Activated gamma-delta T cell (primary cell): Measurements from ENCODE around the gene FHOD1.

ENCODE experiments used
- DNase-seq: peaks from one replicate; lab custom pipeline; 2025; lab: John Stamatoyannopoulos, UW

The FHOD1 gene

GRCh38 chr16:67249178-67250044 is 2.1 kb upstream of the FHOD1 start:
- no peak for DNase-seq

- DNase-seq: peak; percentile 25
Measured at GRCh38 chr16:67248401-67249177, 1.3 kb upstream of the FHOD1 start, which contains the start of gene SLC9A5. SLC9A5 (plus strand) TSS chr16:67248979; CDS start chr16:67249015, 36 bp downstream.

- DNase-seq: no peak
Measured at GRCh38 chr16:67248073-67248400, 756 bp upstream of the FHOD1 start.

- DNase-seq: no peak
Measured at GRCh38 chr16:67246756-67247191, 507 bp downstream of the FHOD1 start.

GRCh38 chr16:67246081-67246755 is 1.1 kb downstream of the FHOD1 start:
- peak; percentile 52 for DNase-seq

- no peak for DNase-seq
Measured at GRCh38 chr16:67245674-67246080, 1.6 kb downstream of the FHOD1 start.

DNA sequence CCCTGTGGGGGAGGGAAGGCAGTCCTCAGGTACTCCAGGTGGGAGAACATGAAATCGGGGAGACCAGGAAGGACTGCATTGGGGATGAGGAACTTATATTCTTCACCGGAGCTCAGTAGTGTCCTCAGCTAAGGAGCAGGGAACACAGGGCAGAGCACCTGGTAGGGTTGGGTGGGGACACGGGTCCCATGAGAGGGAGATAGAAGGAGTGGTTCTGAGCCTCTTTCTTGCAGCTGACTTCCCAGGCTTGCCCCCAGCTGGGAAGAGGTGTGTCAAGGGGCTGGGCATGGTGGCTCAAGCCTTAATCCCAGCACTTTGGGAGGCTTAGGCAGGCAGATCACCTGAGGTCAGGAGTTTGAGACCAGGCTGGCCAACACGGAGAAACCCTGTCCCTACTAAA is 2.1 kb downstream of the FHOD1 start:
- no peak for DNase-seq

DNA sequence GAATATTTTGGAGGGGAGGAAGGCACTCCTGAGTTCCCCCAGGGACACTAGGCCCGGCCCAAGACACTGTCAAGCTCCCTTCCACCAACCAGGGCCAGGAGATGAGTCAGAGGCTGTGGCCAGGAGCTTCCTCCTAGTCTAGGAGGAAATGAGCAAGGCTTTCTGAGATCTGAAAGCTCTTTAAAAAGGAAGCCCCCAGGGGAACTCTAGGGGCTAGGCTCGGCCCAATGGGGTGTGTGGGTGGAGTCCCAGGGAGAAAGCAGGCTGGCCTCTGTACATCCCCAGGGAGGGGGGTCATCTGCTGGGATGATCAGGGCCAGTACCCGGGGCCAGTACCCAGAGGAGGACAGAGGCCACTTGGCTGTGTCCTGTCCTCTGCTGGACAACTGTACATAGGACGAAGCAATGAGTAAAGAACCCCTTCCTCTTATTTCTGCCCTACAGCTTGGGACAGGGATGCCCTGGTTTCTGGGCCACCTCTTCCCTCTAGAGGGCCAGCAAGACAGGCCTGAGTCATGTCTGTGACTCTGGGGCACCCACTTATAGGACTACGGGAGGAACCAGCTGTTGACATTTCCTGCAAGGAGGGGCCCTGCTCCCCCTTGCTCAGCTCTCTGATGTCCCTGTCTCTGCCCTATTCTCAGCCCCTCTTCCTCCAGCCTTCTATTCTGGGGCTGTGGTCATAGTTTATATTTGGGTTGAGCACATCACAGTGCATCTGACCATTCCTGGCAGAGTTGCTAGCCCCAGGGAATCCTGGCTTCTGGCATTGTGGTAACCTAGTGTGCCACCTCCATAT is 2.7 kb downstream of the FHOD1 start:
- no peak for DNase-seq

GRCh38 chr16:67243481-67243880 is 3.8 kb downstream of the FHOD1 start:
- DNase-seq: no peak

DNA sequence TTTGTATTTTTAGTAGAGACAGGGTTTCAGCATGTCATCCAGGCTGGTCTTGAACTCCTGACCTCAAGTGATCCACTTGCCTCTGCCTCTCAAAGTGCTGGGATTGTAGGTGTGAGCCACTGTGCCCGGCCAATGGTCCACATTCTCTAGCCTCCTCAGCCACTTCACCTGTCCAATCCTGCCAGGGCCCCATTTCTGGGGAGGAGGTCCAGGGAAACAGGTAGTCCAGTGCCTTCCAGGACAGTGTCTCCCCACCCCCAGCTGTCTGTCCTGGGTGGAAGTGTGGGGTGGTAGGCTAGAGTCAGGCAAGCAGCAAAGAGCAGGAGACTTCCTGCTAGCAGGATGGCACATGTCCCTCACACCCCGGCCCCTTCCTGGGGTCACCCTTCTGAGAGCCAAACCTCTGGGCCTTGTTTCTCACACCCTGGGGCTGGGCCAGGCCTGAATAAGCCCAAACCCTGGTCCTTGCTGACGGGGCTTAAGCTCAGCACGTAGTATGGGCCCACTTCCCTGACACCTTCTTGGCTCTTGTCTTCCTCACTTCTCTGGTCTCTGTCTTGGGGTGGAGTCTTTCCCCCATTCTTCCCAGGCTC is 5.0 kb downstream of the FHOD1 start:
- no peak for DNase-seq

DNA sequence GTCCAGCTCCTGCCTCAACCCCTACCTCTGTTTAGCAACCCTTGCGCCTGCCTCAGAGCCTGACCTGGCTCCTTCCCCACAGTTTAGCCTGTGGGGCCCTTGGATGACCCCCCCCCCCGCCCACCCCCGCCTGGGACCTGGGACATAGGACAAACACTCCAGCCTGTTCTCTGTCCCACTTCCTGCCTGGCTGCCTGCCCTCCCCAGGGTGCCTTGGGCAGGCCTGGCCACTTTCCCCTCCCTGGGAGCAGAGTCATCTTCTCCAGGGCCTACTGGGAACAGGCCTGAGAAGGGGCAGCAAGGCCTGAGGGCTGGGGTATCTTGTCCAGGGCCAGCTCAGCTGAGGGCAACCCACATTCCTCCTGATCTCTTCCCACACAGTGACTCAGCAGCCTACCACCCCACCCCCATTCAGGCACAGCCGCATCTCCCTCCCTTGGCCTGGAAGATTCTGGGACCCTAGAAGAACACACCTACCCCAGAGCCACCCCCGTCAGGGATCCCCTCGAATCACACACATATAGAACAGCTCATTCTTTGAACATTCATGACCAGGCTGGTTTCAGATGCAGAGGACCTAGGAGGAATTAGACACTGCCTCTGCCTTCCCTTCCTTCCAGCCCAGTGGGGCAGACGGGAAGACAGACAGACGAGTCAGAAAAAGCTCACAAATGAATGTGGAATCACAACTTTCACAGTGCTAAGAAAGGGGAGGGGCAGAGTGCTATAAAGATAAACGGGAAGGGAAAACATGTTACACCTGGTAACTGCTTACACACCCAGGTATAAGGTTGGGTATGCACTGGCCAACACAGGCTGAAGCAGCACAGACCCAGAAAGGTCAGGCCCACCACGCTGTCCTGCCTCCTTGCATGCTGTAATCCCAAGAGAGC is 6.0 kb downstream of the FHOD1 start:
- no peak for DNase-seq

GRCh38 chr16:67240506-67240905 is 6.8 kb downstream of the FHOD1 start:
- no peak for DNase-seq

DNA sequence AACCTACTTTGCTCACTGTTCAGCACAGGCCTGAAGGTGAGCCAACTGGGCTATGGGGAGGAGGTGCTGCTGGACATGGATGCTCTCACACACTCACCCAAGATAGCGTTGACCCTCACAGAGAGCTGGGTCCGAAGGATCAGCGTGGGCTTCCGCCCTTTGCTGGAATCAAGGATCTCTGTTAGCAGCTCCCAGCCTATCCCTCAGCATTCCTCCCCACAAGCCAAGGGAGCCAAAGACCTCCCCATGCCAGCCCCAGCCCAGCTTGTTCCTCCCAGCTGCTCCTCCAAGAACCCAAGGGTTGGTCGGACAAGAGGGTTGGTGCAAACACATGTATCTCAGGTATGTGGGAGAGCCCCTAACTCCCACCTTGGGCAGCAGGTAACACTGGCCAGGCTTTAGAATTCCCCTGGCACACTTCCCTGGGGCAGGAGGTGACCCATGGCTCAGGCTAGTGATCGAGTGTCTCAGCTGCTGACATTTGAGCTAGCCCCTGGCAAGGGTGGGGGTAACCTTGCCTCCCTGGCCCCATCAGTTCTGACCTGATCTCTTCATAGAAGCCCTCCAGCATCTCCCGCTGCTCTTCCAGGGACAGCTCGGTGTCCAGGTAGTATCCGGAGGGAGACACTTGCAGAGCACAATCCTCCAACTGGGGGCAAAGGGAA is 8.3 kb downstream of the FHOD1 start:
- no peak for DNase-seq

DNA sequence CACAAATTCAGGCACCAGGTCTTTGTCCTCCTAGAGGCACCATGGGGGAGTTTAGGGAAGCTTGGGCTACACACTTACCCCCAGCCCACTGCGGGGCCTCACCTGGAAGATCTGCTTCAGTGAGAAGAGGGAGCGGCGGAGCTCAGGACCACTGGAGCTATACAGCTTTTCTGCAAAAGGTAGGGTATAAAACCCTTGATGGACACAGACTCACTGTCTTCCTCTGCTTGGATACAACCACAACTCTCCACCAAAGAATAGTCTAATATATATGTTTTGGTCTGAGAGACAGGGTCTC is 9.1 kb downstream of the FHOD1 start:
- DNase-seq: no peak

DNA sequence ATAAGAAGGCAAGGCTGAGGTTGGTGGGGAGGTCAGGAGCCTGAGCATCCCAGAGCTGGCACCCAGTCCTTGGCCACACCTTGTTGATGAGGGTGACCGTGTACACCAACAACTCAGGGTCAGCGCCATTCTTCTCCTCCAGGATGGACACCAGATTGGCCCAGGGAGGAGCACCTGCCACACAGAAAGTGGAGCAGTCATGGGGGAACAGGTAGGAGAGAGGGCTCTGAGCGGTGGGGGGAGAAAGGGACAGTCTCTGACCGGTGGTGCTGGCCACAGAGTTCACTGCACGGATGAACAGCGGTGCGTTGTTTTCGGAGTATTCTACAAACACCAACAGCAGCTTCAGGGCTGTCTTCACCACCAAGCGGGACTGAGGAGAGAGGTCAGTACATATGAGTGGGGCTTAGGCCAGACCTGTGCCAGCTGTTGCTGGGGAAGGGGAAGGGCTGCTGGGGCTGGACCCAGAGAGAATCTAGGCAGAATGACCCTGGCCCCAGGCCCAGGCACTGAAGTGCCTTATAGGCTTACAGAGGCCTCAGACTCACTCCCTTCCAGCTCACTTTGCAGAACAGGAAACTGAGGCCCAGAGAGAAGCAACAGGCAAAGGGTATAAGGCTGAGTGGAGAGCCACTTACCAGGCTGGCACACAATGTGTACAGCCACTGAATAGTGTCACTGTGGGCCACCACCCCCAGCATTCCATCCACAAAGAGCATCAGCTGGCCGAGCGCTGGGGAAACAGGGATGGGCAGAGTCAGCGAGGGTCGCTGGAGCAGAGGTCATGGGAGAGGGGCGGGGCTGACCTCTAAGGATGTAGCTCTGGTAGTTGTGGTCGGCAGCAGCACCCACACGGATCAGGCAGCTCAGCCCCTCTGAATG is 9.6 kb downstream of the FHOD1 start:
- DNase-seq: no peak

DNA sequence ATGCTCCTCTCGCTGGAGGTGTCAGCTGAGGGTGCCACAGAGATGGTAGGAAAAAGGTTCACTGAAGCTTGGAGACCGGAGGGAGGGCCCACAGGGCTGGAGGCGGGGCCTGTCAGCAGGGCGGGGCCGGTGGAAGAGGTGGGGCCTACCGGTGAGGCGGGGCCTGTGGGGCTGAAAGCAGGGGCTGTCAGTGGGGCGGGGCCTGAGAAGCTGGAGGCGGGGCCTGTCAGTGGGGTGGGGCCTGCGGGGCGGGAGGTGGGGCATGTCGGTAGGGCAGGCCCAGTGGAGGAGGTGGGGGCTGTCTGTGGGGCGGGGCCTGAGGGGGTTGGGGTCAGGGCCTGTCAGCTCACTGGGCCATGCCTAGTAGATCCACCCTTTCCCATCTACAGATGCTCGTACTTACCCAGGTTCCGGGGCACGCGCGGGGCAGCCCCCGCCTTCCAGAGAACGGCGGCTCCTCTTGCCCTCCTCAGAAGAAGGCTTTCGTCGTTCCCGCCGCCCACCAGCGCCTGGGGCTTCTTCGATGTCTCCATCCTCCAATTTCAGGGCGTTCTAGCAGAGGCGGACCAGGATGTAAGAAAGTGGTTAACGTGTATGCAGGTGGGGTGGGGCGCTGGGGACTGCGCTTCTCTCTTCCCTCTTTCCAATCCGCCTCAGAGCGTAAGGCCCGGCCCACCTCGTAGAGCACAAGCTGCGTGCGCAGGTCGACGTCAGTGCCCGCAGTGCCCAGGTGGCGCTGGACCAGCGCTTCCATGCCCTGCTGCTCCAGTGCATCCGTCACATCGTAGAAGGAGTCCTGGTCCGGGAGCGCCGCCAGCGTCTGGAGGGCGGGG is 10.5 kb downstream of the FHOD1 start:
- peak; percentile 46 for DNase-seq

DNA sequence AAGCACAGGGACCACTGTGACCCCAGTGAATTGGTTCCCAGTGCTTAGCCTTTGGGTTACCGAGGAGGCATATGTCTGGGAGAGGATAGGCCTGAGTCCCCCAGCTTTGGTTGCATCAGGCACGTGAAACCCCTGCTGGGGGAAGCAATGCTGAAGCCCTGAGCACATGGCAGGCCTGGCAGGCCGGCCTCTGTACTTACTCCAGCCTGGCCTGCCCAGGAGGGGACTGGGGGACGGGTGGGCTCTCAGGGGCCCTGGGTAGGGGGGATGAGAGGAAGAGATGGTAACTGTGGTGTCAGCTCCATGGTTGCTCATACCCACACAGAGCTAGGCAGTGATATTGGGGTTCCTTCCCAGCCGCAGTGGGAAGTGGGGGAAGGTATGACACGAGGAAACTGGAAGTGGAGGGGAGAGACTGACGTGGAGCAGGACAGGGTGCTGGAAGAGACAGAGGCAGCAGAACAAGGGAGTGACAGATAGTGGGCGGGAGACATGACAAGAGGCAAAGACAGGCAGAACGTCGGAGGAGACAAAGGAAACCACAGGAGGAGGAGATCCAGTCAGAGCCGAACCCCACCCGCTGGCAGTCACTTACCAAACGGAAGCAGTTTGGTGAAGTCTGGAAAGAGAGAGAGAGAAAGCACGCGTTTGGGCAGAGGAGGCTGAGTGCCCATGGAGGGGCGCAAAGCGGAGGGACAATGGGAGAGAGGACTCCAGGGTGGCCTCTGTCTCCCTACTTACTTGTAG is 11.3 kb downstream of the FHOD1 start:
- DNase-seq: no peak
